T-helper 2 cell treated with Interferon-gamma antibody and Interleukin-4, amounts not matched to agents 5 μg/mL and 100 μg/mL, for 36 hours (primary cell): ENCODE data around the gene PTBP2.
A peak's percentile ranks its signal among the peaks of the same experiment; 100 is the strongest.

Experiments
- DNase-seq: peaks from one replicate; pipeline ENCODE4 v3.0.0; 2021; ENCODE audit warnings: low spot score
- H3K27ac Mint-ChIP-seq: one replicate; pipeline ENCODE4 v1.8.0; 2021; ENCODE audit warnings: mild to moderate bottlenecking, mixed read lengths
- H3K27me3 Mint-ChIP-seq: one replicate; pipeline ENCODE4 v1.8.0; 2021; ENCODE audit warnings: low read depth, mixed read lengths
- H3K36me3 Mint-ChIP-seq: one replicate; pipeline ENCODE4 v1.8.0; 2021; ENCODE audit warnings: low read depth, mixed read lengths
- H3K4me1 Mint-ChIP-seq: one replicate; pipeline ENCODE4 v1.8.0; 2021; ENCODE audit warnings: low read depth, mixed read lengths
- H3K4me3 Mint-ChIP-seq: one replicate; pipeline ENCODE4 v1.8.0; 2022; ENCODE audit warnings: mild to moderate bottlenecking, moderate library complexity, mixed read lengths
- H3K9me3 Mint-ChIP-seq: one replicate; pipeline ENCODE4 v1.8.0; 2021; ENCODE audit warnings: mixed read lengths

The PTBP2 gene, protein sequence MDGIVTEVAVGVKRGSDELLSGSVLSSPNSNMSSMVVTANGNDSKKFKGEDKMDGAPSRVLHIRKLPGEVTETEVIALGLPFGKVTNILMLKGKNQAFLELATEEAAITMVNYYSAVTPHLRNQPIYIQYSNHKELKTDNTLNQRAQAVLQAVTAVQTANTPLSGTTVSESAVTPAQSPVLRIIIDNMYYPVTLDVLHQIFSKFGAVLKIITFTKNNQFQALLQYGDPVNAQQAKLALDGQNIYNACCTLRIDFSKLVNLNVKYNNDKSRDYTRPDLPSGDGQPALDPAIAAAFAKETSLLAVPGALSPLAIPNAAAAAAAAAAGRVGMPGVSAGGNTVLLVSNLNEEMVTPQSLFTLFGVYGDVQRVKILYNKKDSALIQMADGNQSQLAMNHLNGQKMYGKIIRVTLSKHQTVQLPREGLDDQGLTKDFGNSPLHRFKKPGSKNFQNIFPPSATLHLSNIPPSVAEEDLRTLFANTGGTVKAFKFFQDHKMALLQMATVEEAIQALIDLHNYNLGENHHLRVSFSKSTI

DNA sequence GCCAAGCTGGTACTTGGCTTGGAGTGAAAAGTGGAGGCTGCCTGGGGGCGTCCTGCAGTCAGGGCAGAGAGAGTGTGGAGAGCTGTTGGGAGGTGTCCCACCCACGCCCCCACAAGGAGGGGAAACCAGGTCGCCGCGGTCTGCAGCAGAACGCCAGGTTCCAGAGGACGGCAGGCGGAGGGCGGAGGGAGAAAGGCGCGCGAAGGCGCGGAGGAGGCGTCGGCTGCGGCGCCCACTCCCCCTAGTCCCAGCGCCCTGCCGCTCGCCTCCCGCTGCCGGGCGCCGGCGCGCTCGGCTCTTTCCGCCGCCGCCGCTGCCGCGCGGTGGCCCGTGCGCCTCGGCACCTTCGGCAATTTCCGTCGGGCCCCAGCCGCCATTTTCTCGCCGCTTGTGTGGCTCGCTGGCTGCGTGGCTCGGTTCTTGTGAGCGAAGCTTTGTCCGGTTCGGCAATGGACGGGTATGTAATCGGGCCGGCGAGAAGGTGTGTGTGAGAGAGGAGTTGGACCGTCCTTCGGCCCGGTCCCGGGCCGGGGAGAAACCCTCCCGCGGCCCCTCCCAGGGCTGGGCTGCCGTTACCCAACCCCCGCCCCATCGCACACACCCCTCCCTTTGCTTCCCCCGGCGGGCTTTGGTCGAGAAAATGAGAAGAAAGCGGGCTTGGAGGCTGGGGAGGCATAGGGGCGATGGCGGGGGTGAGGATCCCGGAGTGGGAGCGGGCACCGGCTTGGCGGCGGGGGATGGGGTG is at the start of gene PTBP2:
Gene PTBP2 (plus strand): TSS at position 369 of the 745 bp plus-strand sequence. CDS start 81 bp downstream, at position 450.
- peak within 1 kb of the TSS; percentile 95 for H3K4me3 Mint-ChIP-seq
- DNase-seq = peak; percentile 82
- H3K4me1 Mint-ChIP-seq = peaks cover 20% of the 10 kb centered on the region
- peaks cover 17% of the 10 kb centered on the region for H3K36me3 Mint-ChIP-seq
- peak within 1 kb of the TSS; percentile 92 for H3K27ac Mint-ChIP-seq
- peaks cover 4% of the 10 kb centered on the region for H3K27me3 Mint-ChIP-seq
- no peaks in the 10 kb centered on the region for H3K9me3 Mint-ChIP-seq

DNA sequence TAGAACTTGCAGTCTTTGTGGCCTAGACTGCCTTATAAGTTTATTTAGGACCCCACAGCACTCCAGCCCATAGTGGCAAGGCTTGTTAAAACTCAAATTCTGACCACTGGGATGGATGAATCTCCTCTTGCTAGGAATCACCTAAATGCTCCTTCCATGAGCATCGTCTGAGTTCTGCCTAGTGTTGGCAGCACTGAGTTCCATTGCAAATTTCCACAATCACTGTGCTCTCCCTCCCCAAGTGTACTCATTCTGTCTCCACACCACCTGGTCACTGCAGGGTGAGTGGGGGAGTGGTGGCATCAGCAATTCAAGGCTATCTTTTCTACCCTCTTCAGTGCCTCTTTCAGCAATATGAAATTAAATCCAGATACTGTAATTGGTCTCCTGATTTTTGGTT is 46.7 kb upstream of the PTBP2 start:
- H3K27me3 Mint-ChIP-seq = no peaks in the 10 kb centered on the region
- peaks cover 19% of the 10 kb centered on the region for H3K9me3 Mint-ChIP-seq
- H3K36me3 Mint-ChIP-seq = no peaks in the 10 kb centered on the region
- no peak overlapping the region for H3K27ac Mint-ChIP-seq
- no peaks in the 10 kb centered on the region for H3K4me1 Mint-ChIP-seq
- DNase-seq = no peak
- no peak overlapping the region for H3K4me3 Mint-ChIP-seq

DNA sequence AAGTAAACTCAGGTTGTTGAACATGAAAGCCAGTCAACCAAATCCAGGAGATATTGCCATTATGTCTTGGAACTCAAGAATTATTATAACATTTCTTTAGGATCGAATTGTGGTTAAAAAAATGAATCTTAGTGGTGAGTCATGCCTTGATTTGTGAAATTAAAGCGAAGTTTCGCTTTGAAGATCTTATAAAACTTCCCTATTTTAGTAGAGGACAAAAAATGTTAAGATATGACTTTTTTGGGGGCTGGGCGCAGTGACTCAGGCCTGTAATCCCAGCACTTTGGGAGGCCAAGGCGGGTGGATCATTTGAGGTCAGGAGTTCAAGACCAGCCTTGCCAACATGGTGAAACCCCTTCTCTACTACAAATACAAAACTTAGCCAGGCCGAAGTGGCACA is 39.5 kb upstream of the PTBP2 start:
- Mint-ChIP-seq H3K4me1 (no peaks in the 10 kb centered on the region), H3K36me3 (no peaks in the 10 kb centered on the region), H3K27ac (no peak overlapping the region), H3K27me3 (no peaks in the 10 kb centered on the region), H3K4me3 (no peak overlapping the region), H3K9me3 (no peaks in the 10 kb centered on the region)
- DNase-seq = no peak

DNA sequence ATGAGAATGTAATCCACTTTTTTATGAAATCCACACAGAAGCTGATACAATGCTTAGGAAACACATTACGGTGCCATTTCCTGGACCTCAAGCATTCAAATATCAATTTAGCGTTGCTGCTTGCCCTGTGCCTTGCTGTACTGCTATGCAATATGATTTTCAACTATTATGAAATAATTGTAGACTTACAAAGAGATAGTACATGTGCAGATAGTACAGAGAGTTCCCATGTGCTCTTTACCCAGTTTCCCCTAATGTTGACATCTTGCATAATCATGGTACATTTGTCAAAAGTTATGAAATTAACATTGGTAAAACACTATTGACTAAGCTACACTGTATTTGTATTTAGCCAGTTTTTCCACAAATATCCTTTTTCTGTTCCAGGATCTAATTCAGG is 37.7 kb upstream of the PTBP2 start:
- no peak for DNase-seq
- no peaks in the 10 kb centered on the region for H3K9me3 Mint-ChIP-seq
- H3K36me3 Mint-ChIP-seq = no peaks in the 10 kb centered on the region
- H3K4me3 Mint-ChIP-seq = no peak overlapping the region
- no peaks in the 10 kb centered on the region for H3K4me1 Mint-ChIP-seq
- no peaks in the 10 kb centered on the region for H3K27me3 Mint-ChIP-seq
- H3K27ac Mint-ChIP-seq = no peak overlapping the region

DNA sequence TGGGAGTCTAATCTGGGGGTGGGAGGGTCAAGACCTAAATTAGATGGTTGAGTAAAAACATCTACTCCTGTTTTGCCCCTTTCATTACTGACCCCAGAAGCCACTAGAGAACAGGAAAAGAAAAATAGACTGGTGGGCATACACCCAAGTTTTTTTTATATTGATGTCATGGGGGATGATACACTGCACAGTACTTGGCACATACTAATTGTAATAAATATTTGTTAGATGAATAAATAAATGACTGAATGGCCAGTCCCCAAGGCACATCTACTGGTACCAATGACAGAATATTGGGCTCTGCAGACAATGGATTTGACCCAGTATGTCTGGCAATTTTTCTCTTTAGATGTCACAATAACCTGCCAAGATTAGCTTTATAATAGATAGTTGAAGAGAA is 36.8 kb upstream of the PTBP2 start:
- no peak overlapping the region for H3K27ac Mint-ChIP-seq
- no peaks in the 10 kb centered on the region for H3K9me3 Mint-ChIP-seq
- H3K4me3 Mint-ChIP-seq = no peak overlapping the region
- H3K27me3 Mint-ChIP-seq = no peaks in the 10 kb centered on the region
- no peak for DNase-seq
- H3K36me3 Mint-ChIP-seq = no peaks in the 10 kb centered on the region
- no peaks in the 10 kb centered on the region for H3K4me1 Mint-ChIP-seq

DNA sequence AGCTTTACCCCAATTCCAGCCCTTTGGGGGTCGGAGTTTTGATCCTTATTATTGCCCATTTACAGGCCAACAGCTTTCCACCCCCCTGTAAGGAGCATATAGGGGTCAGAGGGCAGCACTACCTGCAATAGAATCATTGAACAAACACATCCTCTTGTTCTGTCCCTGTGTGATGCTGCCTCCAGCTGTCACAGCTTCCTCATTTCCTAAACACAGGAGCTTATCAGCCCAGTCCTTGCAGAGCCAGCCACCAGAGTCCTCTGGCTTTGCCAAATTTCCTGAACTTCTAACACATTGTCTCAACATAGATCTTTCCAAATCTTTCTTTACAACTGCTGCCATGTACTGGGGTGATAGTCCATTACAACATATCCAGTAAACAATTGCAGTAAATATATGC is 32.8 kb upstream of the PTBP2 start:
- H3K4me1 Mint-ChIP-seq = no peaks in the 10 kb centered on the region
- H3K4me3 Mint-ChIP-seq = no peak overlapping the region
- H3K36me3 Mint-ChIP-seq = no peaks in the 10 kb centered on the region
- no peak for DNase-seq
- no peaks in the 10 kb centered on the region for H3K9me3 Mint-ChIP-seq
- H3K27me3 Mint-ChIP-seq = no peaks in the 10 kb centered on the region
- H3K27ac Mint-ChIP-seq = no peak overlapping the region

GRCh38 chr1:96695954-96696353 is 25.6 kb upstream of the PTBP2 start:
- no peak overlapping the region for H3K4me3 Mint-ChIP-seq
- H3K27me3 Mint-ChIP-seq = no peaks in the 10 kb centered on the region
- H3K4me1 Mint-ChIP-seq = no peaks in the 10 kb centered on the region
- DNase-seq = no peak
- H3K9me3 Mint-ChIP-seq = no peaks in the 10 kb centered on the region
- H3K27ac Mint-ChIP-seq = no peak overlapping the region
- no peaks in the 10 kb centered on the region for H3K36me3 Mint-ChIP-seq

GRCh38 chr1:96698342-96698983 is 23.1 kb upstream of the PTBP2 start:
- H3K9me3 Mint-ChIP-seq = no peaks in the 10 kb centered on the region
- no peak for DNase-seq
- H3K27ac Mint-ChIP-seq = no peak overlapping the region
- H3K4me1 Mint-ChIP-seq = no peaks in the 10 kb centered on the region
- no peaks in the 10 kb centered on the region for H3K36me3 Mint-ChIP-seq
- H3K27me3 Mint-ChIP-seq = no peaks in the 10 kb centered on the region
- no peak overlapping the region for H3K4me3 Mint-ChIP-seq

DNA sequence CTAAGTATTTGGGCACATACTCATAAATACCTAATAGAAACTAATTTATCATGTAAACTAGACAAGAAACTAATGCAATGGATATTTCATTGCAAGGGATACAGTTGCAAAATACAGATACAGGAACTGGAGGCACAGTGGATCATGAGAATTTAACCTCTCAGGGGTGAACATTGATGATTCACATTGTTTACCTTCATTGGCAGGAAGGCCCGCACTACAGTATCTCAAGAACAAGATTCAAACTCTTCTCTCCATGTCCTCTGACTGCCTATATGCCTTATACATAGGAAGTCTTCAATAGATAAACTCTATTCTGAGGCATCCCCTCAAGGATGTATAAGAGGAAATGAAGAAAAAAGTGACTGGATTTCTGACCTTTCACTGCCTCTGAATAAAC is 18.4 kb upstream of the PTBP2 start:
- Mint-ChIP-seq H3K9me3 (no peaks in the 10 kb centered on the region), H3K36me3 (no peaks in the 10 kb centered on the region), H3K4me3 (no peak overlapping the region), H3K4me1 (no peaks in the 10 kb centered on the region), H3K27me3 (no peaks in the 10 kb centered on the region), H3K27ac (no peak overlapping the region)
- DNase-seq = no peak

DNA sequence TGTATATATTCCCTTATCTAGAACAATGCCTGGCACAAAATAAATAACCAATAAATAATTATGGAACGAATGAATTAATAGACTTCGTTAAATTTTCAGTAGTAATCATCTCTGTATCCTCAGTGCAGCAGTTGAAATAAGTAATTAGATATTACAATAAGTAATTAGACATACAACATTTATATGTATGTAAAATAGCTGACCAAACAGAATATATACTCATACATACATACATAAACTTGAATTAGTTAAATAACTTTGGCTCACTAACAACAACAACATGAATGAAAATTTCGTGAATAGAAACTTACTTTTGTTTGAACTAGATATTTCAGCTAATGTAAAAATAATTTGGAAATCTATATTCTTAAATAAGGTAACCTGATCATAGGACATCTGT is 14.6 kb upstream of the PTBP2 start:
- H3K4me1 Mint-ChIP-seq = no peaks in the 10 kb centered on the region
- H3K4me3 Mint-ChIP-seq = no peak overlapping the region
- H3K27ac Mint-ChIP-seq = no peak overlapping the region
- DNase-seq = no peak
- H3K9me3 Mint-ChIP-seq = no peaks in the 10 kb centered on the region
- H3K36me3 Mint-ChIP-seq = no peaks in the 10 kb centered on the region
- H3K27me3 Mint-ChIP-seq = peaks cover 5% of the 10 kb centered on the region

DNA sequence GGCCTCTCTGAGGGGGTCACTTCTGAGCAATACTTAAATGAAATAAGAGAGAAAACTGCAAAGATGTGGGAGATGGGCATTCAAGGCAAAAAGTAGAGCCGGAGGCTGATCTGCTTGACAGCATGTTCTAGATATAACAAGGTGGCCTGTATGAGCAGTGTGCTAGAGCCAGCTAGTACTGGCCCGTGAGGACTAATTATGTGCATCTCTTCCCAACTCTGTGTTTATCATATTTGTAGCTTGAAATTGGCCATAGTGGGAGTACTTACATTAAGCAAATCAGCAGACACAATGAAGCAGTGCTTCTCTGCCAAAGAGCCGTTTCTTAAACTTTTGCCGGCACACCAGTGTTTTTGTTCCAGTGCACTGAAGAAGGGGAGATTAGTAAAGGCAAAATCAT is 13.1 kb upstream of the PTBP2 start:
- H3K9me3 Mint-ChIP-seq = no peaks in the 10 kb centered on the region
- no peaks in the 10 kb centered on the region for H3K4me1 Mint-ChIP-seq
- H3K27ac Mint-ChIP-seq = no peak overlapping the region
- peaks cover 5% of the 10 kb centered on the region for H3K27me3 Mint-ChIP-seq
- H3K36me3 Mint-ChIP-seq = no peaks in the 10 kb centered on the region
- no peak for DNase-seq
- H3K4me3 Mint-ChIP-seq = no peak overlapping the region

- Mint-ChIP-seq H3K4me1 (no peaks in the 10 kb centered on the region), H3K27me3 (peaks cover 19% of the 10 kb centered on the region), H3K4me3 (no peak overlapping the region), H3K36me3 (no peaks in the 10 kb centered on the region), H3K27ac (no peak overlapping the region), H3K9me3 (no peaks in the 10 kb centered on the region)
- no peak for DNase-seq
Measured at GRCh38 chr1:96710708-96711477, 10.7 kb upstream of the PTBP2 start.

- H3K9me3 Mint-ChIP-seq = no peaks in the 10 kb centered on the region
- no peak for DNase-seq
- H3K27ac Mint-ChIP-seq = no peak overlapping the region
- H3K27me3 Mint-ChIP-seq = peaks cover 26% of the 10 kb centered on the region
- H3K36me3 Mint-ChIP-seq = no peaks in the 10 kb centered on the region
- no peak overlapping the region for H3K4me3 Mint-ChIP-seq
- no peaks in the 10 kb centered on the region for H3K4me1 Mint-ChIP-seq
Measured at GRCh38 chr1:96713649-96714048, 7.9 kb upstream of the PTBP2 start.
